ENCODE results near the gene STEAP1. TPM values are rescaled to one million over a fixed set of nuclear protein-coding genes. Genes with fewer than 3 reads are reported as not detected.

The STEAP1 gene
- total RNA-seq, 1 donor from 2014 or later = 1.0 TPM

DNA sequence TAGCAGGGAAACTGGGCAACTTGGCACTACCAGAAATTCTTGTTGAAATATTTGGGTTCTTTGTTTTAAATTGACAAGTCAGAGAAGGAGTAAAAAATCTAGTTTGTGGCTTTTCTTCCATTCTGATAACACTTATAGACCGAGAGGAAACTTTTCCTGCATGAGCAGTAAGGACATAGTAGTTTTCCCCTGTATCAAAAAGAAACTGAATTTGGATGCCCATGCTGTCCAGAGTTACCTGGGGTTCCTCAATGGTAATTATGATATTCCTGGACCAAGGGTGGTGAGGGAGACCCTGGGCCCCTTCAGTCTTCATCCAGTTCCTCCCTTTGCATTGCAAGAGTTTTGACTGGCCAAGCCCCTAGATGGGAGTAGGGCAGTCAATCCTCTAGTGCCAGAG is 37.4 kb downstream of the STEAP1 start:
- H3K4me3 Mint-ChIP-seq (ENCODE audit: unreplicated experiment) = no peak overlapping the region
- peaks cover 2% of the 10 kb centered on the region for H3K27me3 Mint-ChIP-seq (ENCODE audit: unreplicated experiment)
- no peaks in the 10 kb centered on the region for H3K36me3 Mint-ChIP-seq (ENCODE audit: low read depth, unreplicated experiment)
- no peaks in the 10 kb centered on the region for H3K4me1 Mint-ChIP-seq (ENCODE audit: unreplicated experiment)
- DNase-seq (ENCODE audit: low spot score) = no peak
- H3K27ac Mint-ChIP-seq (ENCODE audit: unreplicated experiment) = no peak overlapping the region
- no peaks in the 10 kb centered on the region for H3K9me3 Mint-ChIP-seq (ENCODE audit: unreplicated experiment)
- TF ChIP-seq, protein P1, sequence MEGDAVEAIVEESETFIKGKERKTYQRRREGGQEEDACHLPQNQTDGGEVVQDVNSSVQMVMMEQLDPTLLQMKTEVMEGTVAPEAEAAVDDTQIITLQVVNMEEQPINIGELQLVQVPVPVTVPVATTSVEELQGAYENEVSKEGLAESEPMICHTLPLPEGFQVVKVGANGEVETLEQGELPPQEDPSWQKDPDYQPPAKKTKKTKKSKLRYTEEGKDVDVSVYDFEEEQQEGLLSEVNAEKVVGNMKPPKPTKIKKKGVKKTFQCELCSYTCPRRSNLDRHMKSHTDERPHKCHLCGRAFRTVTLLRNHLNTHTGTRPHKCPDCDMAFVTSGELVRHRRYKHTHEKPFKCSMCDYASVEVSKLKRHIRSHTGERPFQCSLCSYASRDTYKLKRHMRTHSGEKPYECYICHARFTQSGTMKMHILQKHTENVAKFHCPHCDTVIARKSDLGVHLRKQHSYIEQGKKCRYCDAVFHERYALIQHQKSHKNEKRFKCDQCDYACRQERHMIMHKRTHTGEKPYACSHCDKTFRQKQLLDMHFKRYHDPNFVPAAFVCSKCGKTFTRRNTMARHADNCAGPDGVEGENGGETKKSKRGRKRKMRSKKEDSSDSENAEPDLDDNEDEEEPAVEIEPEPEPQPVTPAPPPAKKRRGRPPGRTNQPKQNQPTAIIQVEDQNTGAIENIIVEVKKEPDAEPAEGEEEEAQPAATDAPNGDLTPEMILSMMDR (IDR thresholded peaks at IDR 0.05; ENCODE audit: unreplicated experiment) = no peak

DNA sequence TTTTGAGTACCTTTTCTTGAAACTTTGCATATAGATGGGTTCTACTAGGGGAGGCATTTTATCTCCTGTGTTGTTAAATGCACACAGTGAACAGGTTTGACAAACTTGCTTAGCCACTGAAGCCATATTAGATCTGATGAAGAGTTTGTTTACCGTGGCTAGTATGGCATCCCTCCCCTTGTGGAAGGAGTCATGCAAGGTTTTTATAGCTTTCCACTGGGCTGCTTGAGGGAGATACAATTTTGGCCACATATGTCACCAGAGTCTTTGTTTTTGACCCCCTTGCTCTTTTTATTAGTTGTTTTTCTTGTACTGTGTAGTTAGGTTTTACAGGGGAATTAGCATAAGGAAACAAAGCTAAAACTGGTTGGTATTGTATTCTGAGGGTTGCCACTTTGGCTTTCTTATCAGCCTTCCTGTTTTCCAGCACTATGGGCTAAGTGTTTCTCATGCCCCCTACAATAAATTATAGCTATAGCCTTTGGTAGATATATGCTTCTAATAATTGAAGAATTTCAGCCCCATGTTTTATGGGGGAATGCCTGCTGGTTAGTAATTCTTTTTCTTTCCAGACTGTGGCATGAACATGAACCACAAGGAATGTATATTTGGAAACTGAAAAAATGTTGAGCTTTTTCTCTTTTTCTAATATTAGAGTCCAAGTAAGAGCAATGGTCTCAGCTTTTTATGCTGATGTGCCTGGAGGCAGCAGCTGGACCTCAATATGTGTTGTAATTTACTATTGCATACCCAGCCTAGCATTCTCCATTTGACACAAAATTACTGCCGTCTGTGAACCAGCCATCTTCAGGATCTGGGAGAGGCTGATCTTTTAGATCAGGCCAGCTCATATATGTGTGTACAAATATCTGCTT is 38.8 kb downstream of the STEAP1 start:
- Mint-ChIP-seq H3K36me3 (ENCODE audit: low read depth, unreplicated experiment) (no peaks in the 10 kb centered on the region), H3K27ac (ENCODE audit: unreplicated experiment) (no peak overlapping the region), H3K4me1 (ENCODE audit: unreplicated experiment) (no peaks in the 10 kb centered on the region), H3K27me3 (ENCODE audit: unreplicated experiment) (peaks cover 2% of the 10 kb centered on the region), H3K4me3 (ENCODE audit: unreplicated experiment) (no peak overlapping the region), H3K9me3 (ENCODE audit: unreplicated experiment) (no peaks in the 10 kb centered on the region)
- no peak for DNase-seq (ENCODE audit: low spot score)
- TF ChIP-seq, protein P1 (IDR thresholded peaks at IDR 0.05; ENCODE audit: unreplicated experiment) = no peak

DNA sequence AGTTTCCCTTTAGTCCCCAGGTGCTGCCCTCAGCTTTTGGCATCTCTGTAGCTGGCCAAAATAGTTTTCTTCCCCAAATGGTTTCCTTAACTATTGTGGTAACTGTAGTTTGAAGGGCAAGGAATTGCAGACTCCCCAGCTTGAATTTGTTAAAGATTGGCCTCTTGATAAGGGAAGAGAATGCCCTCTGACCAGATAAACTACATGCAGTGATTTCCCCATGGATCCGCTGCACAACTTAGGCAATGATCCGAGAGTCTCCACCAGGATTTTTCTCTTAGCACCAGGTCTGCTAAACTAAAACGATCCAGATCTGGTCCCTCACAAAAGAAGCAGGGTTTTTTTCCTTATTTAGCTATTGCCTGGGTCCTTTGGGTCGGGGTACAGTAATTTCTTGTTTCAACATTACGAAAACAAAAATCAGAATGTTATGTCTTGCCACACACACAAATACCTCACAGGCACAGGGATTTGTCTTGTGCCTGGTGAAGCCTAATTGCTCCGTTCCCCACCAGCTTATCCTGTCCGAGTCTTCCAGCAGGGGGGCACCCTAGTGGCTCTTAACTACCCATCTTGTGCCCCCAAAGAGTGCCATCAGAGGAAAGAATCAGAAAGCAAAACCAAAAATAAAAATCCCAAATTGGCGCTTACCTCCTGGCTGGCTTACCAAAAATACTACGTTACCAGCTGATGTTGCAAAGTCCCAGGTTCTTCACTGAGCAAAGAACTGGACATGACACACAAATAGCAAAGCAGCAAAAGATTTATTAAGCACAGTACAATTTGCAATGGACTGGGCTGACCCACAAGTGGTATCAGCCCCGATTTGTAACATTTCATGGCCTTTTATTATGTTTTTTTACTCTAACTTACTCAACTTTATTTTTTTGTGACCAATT is 40.9 kb downstream of the STEAP1 start:
- Mint-ChIP-seq H3K36me3 (ENCODE audit: low read depth, unreplicated experiment) (no peaks in the 10 kb centered on the region), H3K27me3 (ENCODE audit: unreplicated experiment) (peaks cover 2% of the 10 kb centered on the region)
- TF ChIP-seq, protein P1 (IDR thresholded peaks at IDR 0.05; ENCODE audit: unreplicated experiment) = no peak

DNA sequence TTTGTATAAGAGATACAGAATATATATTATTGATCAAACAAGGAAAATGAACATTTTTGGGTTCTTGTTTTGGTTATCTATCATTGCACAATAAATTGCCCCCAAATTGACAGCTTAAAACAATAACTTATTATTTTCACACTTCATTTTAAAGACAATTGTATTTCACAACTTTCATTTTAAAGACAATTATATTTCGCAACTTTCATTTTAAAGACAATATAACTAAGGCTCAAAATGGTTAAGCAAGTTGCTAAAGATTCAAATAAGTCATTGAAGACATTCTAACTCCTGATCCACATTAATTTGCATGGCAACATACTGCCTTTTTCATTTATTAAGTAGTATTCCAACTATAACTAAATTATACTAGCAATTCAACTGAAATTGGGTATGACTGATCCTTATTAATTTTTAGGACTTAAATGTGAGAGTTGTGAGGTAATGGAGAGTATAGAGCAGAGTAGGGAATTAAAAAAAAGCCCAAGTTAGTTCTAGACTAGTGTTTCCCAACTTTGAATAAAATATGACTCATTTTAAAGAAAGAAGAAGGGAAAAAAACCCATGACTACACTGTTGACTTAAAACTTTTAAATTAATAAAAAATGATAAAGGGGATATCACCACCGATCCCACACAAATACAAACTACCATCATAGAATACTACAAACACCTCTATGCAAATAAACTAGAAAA is 47.4 kb downstream of the STEAP1 start:
- Mint-ChIP-seq H3K27me3 (ENCODE audit: unreplicated experiment) (no peaks in the 10 kb centered on the region), H3K4me1 (ENCODE audit: unreplicated experiment) (no peaks in the 10 kb centered on the region), H3K36me3 (ENCODE audit: low read depth, unreplicated experiment) (no peaks in the 10 kb centered on the region), H3K27ac (ENCODE audit: unreplicated experiment) (no peak overlapping the region), H3K4me3 (ENCODE audit: unreplicated experiment) (no peak overlapping the region), H3K9me3 (ENCODE audit: unreplicated experiment) (no peaks in the 10 kb centered on the region)
- no peak for DNase-seq (ENCODE audit: low spot score)
- TF ChIP-seq, protein P1 (IDR thresholded peaks at IDR 0.05; ENCODE audit: unreplicated experiment) = no peak

More for the DNA sequence above, 40.9 kb downstream of the STEAP1 start:
- Mint-ChIP-seq H3K4me3 (ENCODE audit: unreplicated experiment) (no peak overlapping the region), H3K9me3 (ENCODE audit: unreplicated experiment) (no peaks in the 10 kb centered on the region), H3K27ac (ENCODE audit: unreplicated experiment) (no peak overlapping the region), H3K4me1 (ENCODE audit: unreplicated experiment) (no peaks in the 10 kb centered on the region)
- DNase-seq (ENCODE audit: low spot score) = no peak
